Parathyroid adenoma (tissue), 2 donors: ENCODE results near the gene IFNA5.
A peak's percentile ranks its signal among the peaks of the same experiment; 100 is the strongest.

Source experiments
- H2AFZ ChIP-seq: fragments of 300-600 bp; sonication (generic); one replicate; pipeline ENCODE4 v1.7.0; 2017; ENCODE audit warnings: antibody characterized with exemption, mild to moderate bottlenecking
- H3K27ac ChIP-seq: fragments of 300-600 bp; sonication (generic); one replicate; pipeline ENCODE4 v1.7.0; 2017
- H3K27me3 ChIP-seq: fragments of 300-600 bp; sonication (generic); one replicate; pipeline ENCODE4 v1.7.0; 2017; ENCODE audit warnings: low read length; ENCODE audit not compliant: control insufficient read depth, insufficient read depth
- H3K36me3 ChIP-seq: fragments of 300-600 bp; sonication (generic); one replicate; pipeline ENCODE4 v1.7.0; 2017; ENCODE audit warnings: low read length; ENCODE audit not compliant: control insufficient read depth, insufficient read depth
- H3K4me1 ChIP-seq: fragments of 300-600 bp; sonication (generic); one replicate; pipeline ENCODE4 v1.7.0; 2017; ENCODE audit warnings: control low read depth
- H3K4me2 ChIP-seq: fragments of 300-600 bp; sonication (generic); one replicate; pipeline ENCODE4 v1.7.0; 2017; ENCODE audit warnings: low read length
- H3K4me3 ChIP-seq: fragments of 300-600 bp; sonication (generic); one replicate; pipeline ENCODE4 v1.7.0; 2017; ENCODE audit warnings: low read depth, low read length
- H3K79me2 ChIP-seq: fragments of 300-600 bp; sonication (generic); one replicate; pipeline ENCODE4 v1.7.0; 2017; ENCODE audit warnings: control low read depth
- H3K9ac ChIP-seq: fragments of 300-600 bp; sonication (generic); one replicate; pipeline ENCODE4 v1.7.0; 2017; ENCODE audit warnings: mild to moderate bottlenecking
- H3K9me3 ChIP-seq: fragments of 300-600 bp; sonication (generic); one replicate; pipeline ENCODE4 v1.7.0; 2017; ENCODE audit warnings: low read length; ENCODE audit not compliant: control insufficient read depth
- CTCF ChIP-seq: fragments of 300-600 bp; sonication (generic); IDR thresholded peaks from one replicate; pipeline ENCODE4 v1.7.0; 2017; ENCODE audit warnings: antibody characterized with exemption, mild to moderate bottlenecking
- donor health status: primary hyperparathyroidism.

Gene IFNA5

GRCh38 chr9:21305213-21305612, at the start of gene IFNA5:
IFNA5 (minus strand) TSS chr9:21305313; CDS start chr9:21305256, 57 bp downstream.
- Histone ChIP-seq H3K9ac (no peak within 1 kb of the TSS), H2AFZ (no peak within 1 kb of the TSS), H3K79me2 (no peaks in the 10 kb centered on the region), H3K27ac (no peak within 1 kb of the TSS), H3K4me3 (no peak within 1 kb of the TSS), H3K9me3 (no peaks in the 10 kb centered on the region), H3K4me1 (no peaks in the 10 kb centered on the region), H3K36me3 (no peaks in the 10 kb centered on the region), H3K4me2 (no peak within 1 kb of the TSS), H3K27me3 (no peaks in the 10 kb centered on the region)
- TF ChIP-seq CTCF, result no peak

GRCh38 chr9:21350787-21351186, 45.7 kb upstream of the IFNA5 start, which contains the start of gene IFNA6:
IFNA6 (minus strand) TSS chr9:21350887; CDS start chr9:21350887, 0 bp downstream.
- H2AFZ ChIP-seq, result no peak within 1 kb of the TSS
- no peaks in the 10 kb centered on the region for H3K4me1 ChIP-seq
- H3K36me3 ChIP-seq, result no peaks in the 10 kb centered on the region
- no peaks in the 10 kb centered on the region for H3K79me2 ChIP-seq
- no peak within 1 kb of the TSS for H3K27ac ChIP-seq
- no peak within 1 kb of the TSS for H3K9ac ChIP-seq
- no peaks in the 10 kb centered on the region for H3K9me3 ChIP-seq
- no peak within 1 kb of the TSS for H3K4me2 ChIP-seq
- H3K27me3 ChIP-seq, result no peaks in the 10 kb centered on the region
- no peak within 1 kb of the TSS for H3K4me3 ChIP-seq
- no peak for TF ChIP-seq CTCF

GRCh38 chr9:21348430-21348970, 43.4 kb upstream of the IFNA5 start:
- no peak for TF ChIP-seq CTCF
- Histone ChIP-seq H3K27me3 (no peaks in the 10 kb centered on the region), H3K79me2 (no peaks in the 10 kb centered on the region), H2AFZ (no peak overlapping the region), H3K9me3 (no peaks in the 10 kb centered on the region), H3K36me3 (no peaks in the 10 kb centered on the region), H3K27ac (no peak overlapping the region), H3K9ac (no peak overlapping the region), H3K4me2 (no peak overlapping the region), H3K4me1 (no peaks in the 10 kb centered on the region), H3K4me3 (no peak overlapping the region)

GRCh38 chr9:21340735-21341134, 35.6 kb upstream of the IFNA5 start:
- Histone ChIP-seq H3K36me3 (no peaks in the 10 kb centered on the region), H2AFZ (no peak overlapping the region), H3K27ac (no peak overlapping the region), H3K4me1 (no peaks in the 10 kb centered on the region), H3K4me2 (no peak overlapping the region), H3K79me2 (no peaks in the 10 kb centered on the region), H3K4me3 (no peak overlapping the region), H3K9ac (no peak overlapping the region), H3K9me3 (no peaks in the 10 kb centered on the region), H3K27me3 (no peaks in the 10 kb centered on the region)
- TF ChIP-seq CTCF, result no peak

GRCh38 chr9:21336457-21336856, 31.3 kb upstream of the IFNA5 start:
- peaks cover 15% of the 10 kb centered on the region for H3K79me2 ChIP-seq
- no peak overlapping the region for H3K4me3 ChIP-seq
- H3K9me3 ChIP-seq, result no peaks in the 10 kb centered on the region
- H3K4me1 ChIP-seq, result no peaks in the 10 kb centered on the region
- H3K4me2 ChIP-seq, result no peak overlapping the region
- no peak for TF ChIP-seq CTCF
- no peaks in the 10 kb centered on the region for H3K36me3 ChIP-seq
- no peak overlapping the region for H3K9ac ChIP-seq
- H2AFZ ChIP-seq, result peak overlapping the region; percentile 98
- H3K27ac ChIP-seq, result no peak overlapping the region
- H3K27me3 ChIP-seq, result no peaks in the 10 kb centered on the region
